HG03520 (cell line): Measurements from ENCODE around the gene RPS2.
A peak's percentile ranks its signal among the peaks of the same experiment; 100 is the strongest.
"Not testable (repeated sequence)": the region's sequence is repeated elsewhere in the genome, so short reads cannot be mapped to it uniquely, and the experiment has no call there.

Experiments used
- ATAC-seq: cut with Tn5 transposase; IDR thresholded peaks from one replicate; pipeline ENCODE4 v1.9.1; 2021; ENCODE audit warnings: mild to moderate bottlenecking, moderate library complexity; ENCODE audit not compliant: unreplicated experiment

RPS2 gene

GRCh38 chr16:1965396-1966001 lies 873 bp upstream of the RPS2 start:
- no peak for ATAC-seq

- ATAC-seq = peak; percentile 1
These were observed 670 bp downstream of the RPS2 start for GRCh38 chr16:1963806-1964505.

DNA sequence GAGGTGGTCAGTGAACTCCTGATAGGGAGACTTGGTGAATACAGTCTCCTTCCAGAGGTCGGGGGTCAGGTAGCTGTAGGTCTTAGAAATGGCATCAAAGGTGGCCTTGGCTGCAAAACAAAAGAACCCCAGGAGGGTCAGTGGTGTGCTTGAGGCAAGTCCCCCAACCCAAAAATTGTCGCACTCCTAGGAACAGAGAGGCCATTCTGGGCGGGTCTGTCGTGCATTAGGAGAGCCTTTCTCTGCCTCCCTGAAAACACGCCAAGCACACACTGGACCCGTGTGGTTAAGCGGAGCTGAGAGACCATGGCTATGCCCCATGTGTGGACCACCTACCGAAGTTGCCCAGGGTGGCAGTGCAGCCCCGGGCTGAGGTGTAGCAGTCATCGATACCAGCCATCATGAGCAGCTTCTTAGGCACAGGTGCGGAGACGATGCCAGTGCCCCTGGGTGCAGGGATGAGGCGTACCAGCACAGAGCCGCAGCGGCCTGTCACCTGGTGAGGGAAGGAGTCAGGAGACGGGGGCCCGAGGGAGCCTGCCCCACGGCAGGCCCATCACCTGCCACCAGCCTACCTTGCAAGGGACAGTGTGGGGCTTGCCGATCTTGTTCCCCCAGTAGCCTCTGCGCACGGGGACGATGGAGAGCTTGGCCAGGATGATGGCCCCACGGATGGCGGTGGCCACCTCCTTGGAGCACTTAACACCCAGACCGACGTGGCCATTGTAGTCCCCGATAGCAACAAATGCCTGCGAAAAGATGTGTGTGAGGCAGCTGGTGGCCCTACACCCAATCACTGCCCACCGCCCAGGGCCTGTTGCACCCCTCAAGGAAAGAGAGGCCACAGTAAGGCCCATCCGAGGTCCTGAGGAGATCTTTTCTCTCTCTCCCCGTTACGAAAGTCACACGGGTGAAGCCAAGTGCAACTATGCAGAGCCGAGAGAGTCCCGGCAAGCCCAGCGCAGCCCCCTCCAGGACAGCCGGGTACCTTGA lies 2.2 kb downstream of the RPS2 start:
- not testable (repeated sequence) for ATAC-seq

DNA sequence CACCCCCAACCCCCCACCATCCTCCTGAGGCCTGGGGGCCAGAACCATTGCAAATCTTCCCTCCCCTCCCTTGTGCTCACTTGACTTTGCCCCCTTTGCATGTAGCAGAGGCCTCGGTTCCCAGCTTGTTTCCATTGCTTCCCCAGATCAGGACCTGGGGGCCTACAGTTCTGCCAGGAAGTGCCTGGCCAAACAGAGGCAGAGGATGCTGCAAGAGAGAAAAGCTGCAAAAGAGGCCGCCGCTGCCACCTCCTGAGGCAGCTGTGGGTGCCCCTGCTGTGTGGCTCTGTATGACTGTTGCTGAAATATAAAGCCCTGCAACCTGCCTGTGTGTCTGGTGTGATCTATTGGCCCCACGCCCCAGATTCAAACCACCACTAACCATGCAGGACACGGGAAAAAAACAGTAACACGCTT lies 3.0 kb downstream of the RPS2 start:
- no peak for ATAC-seq

- ATAC-seq = no peak
These were observed 3.7 kb downstream of the RPS2 start for GRCh38 chr16:1960665-1961630.

- ATAC-seq = peak; percentile 67
These were observed 5.2 kb downstream of the RPS2 start, which contains the start of gene NDUFB10 for GRCh38 chr16:1959269-1960039. NDUFB10 (plus strand) TSS chr16:1959538; CDS start chr16:1959625, 87 bp downstream.

- ATAC-seq = no peak
These were observed 5.8 kb downstream of the RPS2 start for GRCh38 chr16:1958715-1959268.

DNA sequence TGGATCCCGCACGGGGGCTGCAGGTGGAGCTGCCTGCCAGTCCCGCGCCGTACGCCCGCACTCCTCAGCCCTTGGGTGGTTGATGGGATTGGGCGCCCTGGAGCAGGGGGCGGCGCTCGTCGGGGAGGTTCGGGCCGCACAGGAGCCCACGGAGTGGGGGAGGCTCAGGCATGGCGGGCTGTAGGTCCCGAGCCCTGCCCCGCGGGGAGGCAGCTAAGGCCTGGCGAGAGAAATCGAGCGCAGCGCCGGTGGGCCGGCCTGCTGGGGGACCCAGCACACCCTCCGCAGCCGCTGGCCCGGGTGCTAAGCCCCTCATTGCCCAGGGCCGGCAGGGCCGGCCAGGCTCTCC lies 6.5 kb downstream of the RPS2 start:
- ATAC-seq = not testable (repeated sequence)

DNA sequence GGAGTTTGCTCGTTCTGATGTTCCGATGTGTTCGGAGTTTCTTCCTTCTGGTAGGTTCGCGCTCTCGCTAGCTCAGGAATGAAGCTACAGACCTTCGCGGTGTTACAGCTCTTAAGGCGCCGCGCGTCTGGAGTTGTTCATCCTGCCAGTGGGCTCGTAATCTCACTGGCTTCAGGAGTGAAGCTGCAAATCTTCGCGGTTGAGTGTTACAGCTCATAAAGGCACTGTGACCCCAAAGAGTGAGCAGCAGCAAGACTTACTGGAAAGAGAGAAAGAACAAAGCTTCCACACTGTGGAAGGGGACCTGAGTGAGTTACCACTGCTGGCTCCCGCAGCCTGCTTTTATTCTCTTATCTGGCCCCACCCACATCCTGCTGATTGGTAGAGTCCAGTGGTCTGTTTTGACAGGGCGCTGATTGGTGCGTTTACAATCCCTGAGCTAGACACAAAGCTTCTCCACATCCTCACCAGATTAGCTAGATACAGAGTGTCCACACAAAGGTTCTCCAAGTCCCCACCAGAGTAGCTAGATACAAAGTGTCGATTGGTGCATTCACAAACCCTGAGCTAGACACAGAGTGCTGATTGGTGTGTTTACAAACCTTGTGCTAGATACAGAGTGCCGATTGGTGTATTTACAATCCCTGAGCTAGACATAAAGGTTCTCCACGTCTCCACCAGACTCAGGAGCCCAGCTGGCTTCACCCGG lies 7.0 kb downstream of the RPS2 start:
- not testable (repeated sequence) for ATAC-seq

DNA sequence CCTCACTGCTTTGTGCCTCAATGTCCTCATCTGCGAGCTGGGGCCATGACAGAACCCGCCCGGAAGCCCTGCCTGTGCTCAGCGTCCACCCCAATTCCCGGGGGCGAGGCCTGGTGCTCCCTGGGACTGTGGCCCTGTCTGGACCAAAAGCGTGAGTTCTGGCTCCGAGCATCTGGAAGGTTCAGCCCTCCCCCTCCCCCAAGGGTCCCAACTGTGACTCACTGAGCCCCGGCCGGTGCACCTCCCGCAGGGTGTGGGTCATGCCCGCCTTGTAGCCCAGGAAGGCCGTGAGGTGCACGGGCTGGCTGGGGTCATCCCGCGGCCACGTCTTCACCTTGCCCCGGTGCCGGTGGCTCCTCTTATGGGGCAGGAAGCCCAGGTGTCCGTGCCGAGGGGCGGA lies 10.9 kb downstream of the RPS2 start:
- ATAC-seq = no peak

DNA sequence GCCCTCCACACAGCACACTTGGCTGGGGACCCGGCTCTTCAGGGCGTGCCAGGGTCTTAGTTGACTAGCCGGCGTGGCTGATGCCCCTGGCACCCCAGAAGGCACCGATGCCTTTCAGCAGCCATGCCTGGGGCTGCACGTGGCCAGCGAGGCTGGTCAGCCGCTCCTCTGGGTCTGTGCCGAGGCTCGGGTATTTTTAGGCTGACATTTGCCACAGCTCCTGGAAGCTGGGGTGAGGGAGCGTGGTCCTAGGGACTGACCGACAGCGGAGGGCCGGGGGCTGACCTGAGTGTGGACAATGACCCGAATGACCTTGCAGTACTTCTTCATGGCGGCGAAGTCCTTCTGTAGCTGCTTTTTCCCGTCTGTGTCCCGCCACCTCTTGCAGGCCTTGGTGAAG lies 14.1 kb downstream of the RPS2 start:
- ATAC-seq = no peak

GRCh38 chr16:1950047-1950446 lies 14.6 kb downstream of the RPS2 start:
- no peak for ATAC-seq

DNA sequence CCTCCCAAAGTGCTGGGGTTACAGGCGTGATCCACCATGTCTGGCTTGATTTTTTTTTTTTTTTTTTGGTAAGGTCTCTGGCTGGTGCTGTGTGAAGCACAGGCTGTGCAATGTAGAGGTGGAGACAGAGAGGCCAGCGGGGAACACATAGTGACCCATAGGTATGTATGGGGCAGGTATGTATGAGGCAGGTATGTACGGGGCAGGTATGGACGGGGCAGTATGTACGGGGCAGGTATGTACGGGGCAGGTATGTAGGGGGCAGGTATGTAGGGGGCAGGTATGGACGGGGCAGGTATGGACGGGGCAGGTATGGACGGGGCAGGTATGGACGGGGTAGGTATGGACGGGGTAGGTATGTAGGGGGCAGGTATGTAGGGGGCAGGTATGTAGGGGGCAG lies 15.1 kb downstream of the RPS2 start:
- no peak for ATAC-seq

DNA sequence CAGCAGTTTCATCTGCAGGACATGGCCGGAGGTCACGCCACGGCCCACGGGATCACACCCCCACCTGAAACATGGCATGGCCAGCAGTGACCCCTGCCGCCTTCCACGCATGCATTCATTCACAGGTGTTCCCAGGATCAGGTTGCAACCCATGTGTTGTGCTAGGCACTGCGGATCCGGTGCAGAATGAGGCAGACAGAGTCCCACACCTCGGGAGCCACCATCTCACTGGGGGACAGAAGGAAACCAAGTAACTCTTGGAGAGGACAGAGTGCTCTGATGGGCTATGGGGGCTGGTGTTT lies 17.3 kb downstream of the RPS2 start:
- ATAC-seq = no peak

GRCh38 chr16:1946495-1947368 lies 17.9 kb downstream of the RPS2 start:
- ATAC-seq = no peak

- no peak for ATAC-seq
These were observed 18.9 kb downstream of the RPS2 start for GRCh38 chr16:1945559-1946391.

- ATAC-seq = no peak
These were observed 19.9 kb downstream of the RPS2 start for GRCh38 chr16:1944612-1945199.
